Measurements from ENCODE around the gene ZNF92.

DNA sequence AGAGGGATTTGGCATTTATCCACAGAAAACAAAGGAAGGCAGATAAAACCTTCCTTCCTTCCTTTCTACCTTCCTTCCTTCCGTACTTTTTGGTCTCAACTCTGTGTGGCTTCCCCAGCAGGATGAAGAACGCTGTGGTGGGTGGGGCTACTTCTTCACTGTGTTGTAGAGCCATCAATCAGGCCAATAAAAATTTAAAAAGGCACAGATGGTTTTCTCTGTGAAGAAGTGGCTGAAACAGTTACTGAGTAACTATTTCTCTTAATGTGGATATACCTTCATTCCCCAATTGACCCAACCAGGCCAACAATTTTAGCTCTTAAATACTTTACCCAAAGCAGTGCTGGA lies 75.8 kb downstream of the ZNF92 start:
- TF ChIP-seq POLR2A (IDR thresholded peaks at IDR 0.05) = no peak
- TF ChIP-seq, protein P1, sequence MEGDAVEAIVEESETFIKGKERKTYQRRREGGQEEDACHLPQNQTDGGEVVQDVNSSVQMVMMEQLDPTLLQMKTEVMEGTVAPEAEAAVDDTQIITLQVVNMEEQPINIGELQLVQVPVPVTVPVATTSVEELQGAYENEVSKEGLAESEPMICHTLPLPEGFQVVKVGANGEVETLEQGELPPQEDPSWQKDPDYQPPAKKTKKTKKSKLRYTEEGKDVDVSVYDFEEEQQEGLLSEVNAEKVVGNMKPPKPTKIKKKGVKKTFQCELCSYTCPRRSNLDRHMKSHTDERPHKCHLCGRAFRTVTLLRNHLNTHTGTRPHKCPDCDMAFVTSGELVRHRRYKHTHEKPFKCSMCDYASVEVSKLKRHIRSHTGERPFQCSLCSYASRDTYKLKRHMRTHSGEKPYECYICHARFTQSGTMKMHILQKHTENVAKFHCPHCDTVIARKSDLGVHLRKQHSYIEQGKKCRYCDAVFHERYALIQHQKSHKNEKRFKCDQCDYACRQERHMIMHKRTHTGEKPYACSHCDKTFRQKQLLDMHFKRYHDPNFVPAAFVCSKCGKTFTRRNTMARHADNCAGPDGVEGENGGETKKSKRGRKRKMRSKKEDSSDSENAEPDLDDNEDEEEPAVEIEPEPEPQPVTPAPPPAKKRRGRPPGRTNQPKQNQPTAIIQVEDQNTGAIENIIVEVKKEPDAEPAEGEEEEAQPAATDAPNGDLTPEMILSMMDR (IDR thresholded peaks at IDR 0.05) = no peak
